ENCODE measurements around the gene LAMA3. TPM values are rescaled to one million over a fixed set of nuclear protein-coding genes. Genes with fewer than 3 reads are reported as not detected.

Gene LAMA3
- polyA plus RNA-seq, 1 donor, result 2.0 TPM

DNA sequence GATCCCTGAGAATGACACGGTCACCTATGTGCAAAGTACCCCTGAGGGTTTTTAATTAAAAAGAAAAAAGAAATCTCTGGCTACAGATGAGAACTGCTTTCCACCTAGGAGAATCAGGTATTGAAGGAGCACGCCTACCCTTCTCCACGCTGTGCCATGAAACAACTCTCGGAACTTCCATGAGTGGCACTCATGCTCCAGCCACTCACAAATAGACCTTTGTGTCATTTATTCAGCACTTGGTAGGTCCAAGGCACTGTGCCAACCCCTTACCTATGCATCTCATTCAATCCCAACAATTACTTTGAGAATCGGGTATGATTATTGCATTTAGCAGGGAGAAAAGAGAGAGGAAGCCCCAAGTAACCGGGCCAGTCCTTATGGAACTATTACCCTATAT, 280.4 kb downstream of the LAMA3 start:
- DNase-seq, result no peak

DNA sequence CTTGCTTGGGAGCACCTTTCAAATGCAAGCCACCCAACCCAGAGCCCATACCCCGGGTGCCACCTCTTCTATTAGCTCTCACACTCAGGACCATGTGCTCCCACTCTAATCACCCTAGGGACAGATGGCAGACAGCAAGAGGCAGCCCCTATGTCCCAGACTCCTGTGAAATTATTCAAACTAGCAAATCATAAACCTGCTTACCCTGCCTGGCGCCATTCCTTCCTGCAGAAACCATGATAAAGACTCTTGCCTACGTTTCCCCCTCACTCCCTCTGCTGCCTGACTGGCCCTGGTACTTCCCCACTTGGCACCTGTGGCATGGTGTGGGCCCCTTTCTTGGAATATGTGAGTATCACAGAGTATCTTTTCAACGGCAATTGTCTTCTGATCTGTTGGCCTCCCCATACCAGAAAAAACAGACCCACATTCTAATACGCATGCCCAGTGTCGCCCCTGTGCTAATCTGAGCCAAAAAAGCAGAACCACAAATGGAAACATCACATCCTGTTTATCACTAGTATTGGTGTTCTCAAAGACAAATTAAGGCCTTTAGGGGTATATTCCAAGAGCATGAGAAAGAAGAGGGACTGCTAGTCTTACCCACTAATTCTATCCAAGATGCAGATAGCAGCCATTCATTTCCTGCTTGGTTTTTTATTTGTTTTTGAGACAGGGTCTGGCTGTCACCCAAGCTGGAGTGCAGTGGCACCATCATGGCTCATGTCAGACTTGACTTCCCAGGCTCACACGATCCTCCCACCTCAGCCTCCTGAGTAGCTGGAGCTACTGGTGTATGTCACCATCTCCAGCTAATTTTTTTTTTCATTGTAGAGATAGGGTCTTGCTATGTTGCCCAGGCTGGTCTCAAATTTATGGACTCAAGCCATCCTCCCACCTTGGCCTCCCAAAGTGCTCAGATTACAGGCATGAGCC, 281.2 kb downstream of the LAMA3 start:
- no peak for DNase-seq

DNA sequence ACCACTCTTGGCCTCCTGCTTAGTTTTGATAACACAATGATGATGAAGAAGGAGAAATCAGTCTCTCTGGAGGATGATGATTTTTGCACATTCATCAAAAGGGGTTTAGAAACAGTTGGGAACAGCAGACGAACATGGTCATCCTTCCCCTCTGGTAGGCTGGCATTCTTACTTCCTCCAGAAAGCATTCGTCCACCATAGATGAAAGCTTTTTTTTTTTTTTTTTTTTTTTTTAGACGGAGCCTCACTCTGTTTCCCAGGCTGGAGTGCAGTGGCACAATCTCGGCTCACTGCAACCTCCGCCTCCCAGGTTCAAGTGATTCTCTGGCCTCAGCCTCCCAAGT, 281.8 kb downstream of the LAMA3 start:
- DNase-seq, result no peak

DNA sequence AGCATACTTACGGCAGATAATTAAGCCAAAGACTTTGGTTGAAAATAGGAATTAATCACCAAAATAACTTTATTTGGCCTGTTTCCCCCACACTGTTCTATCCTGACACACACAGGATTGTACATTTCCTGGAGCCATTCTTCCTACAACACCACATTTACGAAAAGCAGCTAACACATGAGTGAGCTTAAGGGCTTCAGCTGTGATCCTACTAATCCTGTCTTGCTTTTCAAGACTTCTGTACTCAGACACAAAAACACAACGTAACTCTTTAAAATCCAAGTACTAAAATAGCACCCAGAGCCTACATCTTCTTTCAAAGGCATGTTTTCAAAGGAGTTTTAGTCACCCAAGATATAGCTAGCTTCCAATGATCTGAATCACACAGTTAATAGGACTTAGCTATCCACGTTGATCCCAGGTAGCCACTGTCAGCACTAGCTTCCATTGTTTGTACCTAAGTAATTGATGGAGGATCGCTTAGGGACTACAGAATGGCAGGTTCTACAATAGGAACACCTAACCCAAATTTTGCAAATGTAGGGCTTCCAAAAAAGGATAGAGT, 282.5 kb downstream of the LAMA3 start:
- DNase-seq, result no peak

DNA sequence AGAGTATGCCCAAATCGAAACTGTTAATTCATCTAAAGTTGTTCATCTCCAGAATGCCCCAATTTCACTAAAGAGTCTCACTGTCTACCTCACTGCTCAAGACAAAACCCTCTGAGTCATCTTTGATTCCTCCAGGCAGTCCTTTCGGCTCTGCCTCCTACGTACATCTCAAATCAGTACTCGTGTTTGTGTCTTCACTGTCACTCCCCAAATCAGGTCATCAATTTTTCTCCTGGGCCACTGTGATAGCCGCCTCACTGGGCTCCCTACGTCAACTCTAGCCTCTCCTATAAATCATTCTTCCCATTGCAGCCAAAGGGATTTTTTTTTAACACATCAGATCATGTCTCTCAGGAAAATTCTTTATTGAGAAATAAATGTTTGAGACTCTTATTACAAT, 283.2 kb downstream of the LAMA3 start:
- no peak for DNase-seq

DNA sequence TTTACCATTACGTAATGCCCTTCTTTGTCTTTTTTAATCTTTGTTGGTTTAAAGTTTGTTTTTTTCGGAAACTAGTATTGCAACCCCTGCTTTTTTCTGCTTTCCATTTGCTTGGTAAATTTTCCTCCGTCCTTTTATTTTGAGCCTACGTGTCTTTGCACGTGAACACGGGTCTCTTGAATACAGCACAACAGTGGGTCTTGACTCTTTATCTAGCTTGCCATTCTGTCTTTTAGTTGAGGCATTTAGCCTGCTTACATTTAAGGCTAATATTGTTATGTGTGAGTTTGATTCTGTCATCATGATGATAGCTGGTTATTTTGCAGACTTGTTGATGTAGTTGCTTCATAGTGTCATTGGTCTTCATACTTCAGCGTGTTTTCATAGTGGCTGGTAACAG, 287.9 kb downstream of the LAMA3 start:
- no peak for DNase-seq

DNA sequence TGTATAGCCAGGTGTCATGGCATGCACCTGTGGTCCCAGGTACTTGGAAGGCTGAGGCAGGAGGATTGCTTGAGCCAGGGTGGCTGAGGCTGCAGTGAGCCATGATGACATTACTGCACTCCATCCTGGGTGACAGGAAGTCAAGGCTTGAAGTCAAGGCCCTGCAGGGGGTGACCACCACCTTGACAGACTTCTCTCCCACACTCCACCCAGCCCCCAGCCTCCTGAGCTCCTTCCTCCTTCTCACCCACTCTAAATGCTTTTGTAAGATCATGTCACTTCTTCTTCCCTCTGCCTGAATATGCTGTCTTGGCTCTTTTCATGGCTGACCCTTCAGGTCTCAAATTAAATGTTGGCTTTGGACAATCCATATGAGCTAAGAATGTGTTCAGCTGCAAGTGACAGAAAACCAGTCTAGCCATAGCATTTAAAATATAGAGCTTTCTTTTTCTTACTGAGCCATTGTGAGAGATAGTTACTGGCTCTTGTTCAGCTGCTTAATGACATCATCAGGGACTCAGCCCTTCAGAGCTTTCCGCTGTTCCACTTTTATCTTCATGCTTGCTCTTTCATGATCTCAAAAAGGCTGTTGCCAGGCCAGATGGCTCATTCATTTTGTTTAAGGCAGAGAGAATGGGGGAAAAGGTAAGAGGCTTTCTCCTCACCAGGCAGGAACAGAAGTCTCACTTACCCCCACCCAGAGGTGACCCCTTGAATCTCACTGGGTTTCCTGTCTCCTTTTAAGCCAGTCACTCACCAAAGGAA, 288.6 kb downstream of the LAMA3 start:
- DNase-seq, result no peak

DNA sequence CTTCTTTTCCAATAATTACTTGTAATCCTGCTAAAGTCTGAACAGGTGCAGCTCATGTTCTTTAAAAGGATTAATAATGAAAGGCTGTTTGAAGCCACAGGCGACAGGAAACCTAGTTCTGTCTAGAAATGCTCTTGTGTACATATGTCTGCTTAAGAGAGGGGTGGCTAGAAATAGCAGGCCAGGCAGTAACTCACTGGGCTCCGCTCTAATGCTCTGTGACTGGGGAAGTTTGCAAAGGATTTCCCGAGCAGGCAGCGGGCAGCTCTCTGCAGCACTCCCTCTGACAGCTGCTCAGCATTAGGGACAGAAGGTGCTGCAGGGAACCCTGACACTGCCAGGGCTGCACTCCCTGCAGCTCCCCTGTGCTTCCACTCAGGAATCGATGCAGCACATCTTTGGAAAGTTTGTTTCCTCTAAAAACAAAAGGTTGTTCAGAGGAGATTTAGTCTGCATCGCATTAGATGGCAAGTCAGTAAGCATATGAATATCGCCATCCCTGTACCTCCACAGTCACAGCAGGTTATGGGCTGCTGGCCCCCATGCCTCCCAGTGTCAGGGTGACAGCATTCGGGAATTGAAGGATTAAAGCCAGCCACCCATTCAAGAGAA, 292.2 kb downstream of the LAMA3 start:
- no peak for DNase-seq

DNA sequence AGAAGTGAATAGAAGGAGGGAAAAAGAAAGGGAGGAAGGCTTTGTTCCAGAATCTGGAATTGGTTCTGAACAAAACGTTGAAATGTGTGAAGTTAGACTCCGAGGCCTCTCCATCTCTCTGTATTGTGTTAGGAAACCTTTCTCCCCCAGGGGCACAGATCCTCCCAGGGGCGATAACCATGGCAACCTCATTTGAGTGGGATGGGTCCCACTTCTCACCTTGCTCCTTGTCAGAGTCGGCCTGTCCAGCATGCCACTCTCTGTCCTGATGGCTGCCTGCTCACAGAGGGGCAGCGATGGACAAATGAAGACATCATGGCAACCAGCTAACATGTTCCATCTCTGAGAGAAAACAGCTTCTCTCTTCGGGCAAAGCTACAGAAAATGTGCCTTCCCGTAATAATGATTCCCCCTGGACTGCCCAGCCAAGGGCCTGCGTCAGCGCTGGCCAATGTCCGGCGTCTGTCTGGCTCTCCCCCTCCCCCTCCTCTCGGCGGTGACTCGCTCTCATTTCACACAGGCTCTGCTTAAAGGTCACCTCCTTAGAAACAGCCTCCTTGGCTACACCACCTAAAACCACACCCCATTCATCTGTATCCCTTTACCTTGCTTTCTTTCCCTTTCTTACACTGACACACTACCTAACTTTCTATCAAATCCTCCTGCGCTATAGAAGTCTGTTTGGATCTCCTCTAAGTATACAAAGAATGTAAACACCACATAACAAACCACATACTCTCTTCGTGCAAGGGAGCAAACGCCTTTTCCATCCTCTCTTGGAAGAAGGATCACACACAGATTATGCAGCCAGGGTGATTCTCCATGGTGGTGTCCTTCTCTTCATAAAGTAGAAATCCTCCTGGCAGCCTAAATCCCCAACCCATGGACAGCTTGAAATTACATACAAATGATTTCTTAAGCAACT, 293.2 kb downstream of the LAMA3 start:
- no peak for DNase-seq

DNA sequence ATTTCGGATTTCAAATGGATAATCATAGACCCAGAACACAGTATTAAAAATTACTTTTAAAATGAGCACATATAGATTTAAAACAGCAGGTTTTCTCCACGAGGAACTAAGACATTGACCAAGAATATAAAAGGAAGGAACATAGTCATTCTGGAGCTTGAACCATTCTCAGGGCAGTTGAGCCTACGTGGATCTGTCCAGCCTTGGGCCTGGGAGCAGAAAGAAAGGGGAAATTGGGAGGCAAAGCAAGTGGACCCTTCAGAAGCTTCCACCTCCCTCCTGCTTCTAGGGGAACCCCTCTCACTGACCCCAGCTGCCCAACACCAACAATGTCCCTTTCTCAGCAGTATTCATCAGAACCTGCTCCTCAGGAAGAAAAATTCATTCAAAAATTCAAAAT, 293.9 kb downstream of the LAMA3 start:
- no peak for DNase-seq

DNA sequence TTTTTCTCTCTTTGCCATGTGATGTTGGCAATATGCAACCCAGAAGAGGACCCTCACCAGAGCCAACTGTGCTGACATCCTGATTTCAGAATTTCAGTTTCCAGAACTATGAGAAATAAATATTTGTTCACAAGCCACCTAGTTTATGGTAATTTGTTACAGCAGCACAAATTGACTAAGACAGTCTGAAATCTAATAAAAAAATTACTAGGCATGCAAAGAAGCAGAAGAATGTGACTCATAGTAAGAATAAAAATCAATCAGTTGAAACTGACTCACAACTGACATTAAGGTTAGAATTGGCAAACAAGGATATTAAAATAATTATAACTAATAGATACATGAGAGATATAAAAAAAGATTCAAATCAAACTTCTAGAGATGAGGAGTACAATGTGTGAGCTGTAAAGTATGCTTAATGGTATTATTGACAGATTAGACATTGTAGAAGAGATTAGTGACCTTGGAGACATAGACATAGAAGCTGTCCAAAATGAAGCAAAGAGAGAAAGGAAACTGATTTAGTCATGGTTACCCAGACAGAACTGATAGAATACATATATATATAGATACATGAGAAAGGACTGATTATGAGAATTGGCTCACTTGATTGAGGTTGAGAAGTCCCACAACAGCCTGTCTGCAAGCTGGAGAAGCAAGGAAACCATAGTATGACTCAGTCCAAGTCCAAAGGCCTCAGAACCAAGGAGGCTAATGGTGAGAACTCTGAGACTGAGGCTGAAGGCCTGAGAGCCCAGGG, 297.5 kb downstream of the LAMA3 start:
- DNase-seq, result no peak

DNA sequence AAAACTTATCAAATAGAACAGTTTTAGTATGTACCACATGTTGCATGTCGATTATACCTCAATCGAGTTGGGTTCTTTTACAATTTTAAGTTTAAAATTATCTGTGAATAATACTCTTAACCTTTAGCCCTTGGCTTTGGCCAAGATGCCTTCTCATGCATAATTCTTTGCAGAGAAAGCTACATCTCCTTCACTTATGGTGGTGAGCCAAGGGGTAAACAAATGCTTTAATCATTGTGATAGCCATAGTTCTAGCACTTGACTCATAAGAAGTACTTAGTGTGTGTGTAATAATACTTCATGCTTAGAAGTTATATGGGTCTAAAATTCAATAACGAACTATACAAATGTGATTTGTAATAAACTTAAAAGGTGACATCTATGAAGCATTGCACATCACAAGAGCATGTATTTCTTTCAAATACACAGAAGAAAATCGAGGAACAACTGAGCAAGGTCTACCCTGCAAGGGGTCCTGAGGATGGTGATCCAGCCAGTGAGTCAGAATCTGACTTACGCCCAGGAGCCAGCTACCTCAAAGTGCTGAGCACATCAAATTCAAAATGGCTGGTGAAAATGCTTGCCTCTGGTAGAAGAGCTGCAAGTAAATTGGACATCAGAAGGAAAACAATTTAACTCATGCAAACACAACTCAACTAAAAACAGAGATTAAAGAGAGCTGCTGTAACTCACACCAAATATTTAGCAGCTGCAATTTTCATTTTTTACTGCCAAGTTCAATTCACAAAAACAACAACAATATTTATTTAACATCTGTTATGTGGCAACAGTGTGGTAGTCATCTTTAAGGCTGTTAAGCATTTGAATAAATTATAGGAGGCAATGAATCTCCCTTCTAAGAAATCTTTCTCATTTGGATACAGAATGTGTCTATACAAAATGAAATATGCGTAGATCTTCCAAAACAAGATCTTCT, 301.5 kb downstream of the LAMA3 start:
- DNase-seq, result no peak

DNA sequence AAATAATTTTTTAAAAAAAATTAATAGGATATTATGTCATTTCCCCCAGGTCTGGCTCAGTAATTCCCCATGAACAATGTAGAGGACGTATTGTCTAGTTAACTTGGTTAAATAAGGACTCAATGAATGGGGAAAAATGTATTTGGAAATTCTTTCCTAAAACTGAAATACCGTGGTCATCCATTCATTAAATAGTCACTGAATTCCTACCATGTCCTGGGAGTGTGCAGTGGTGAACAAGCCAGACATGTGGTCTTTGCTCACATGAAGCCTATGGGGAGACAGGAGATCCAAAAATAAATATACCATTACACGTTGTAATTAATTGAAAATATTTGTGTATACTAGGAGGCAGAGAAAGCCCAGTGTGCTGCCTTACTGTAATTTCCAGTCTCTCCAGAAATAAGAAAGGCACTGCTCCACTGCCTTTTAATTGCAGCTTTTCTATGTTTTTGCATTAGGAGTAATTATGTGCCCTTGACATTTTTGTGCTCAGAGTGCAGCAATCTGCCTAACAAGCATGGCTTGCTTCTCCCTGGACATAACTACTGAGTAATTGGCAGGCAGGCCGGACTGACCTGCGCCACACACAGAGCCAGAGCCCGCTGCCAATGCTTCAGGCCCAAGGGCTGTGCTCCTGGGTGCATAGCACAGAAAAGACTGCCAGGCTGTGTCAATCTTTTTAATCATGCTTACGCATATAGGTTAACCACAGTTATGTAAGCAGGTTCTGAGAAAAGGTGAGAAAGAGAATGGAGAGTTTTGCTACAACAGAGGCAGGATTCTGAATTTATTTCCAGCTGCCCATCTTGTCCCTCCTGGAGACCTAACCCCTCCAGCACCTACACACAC, 303.1 kb downstream of the LAMA3 start:
- no peak for DNase-seq

DNA sequence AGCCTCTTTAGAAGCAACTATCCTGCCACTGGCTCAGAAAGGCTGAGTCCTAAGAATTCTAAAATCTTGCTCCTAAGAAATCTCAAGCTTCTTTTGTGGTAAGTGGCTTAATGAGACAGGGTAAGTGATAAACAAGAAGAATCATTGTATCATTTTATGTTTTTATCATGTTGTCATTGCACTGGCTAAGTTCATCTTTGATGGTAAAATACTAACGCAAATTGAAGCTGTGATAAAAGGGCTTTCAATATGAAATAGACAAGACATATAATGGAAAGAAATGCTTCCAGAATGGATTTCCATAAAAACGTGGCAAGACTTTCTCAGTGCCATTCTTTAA, 303.7 kb downstream of the LAMA3 start:
- no peak for DNase-seq

DNA sequence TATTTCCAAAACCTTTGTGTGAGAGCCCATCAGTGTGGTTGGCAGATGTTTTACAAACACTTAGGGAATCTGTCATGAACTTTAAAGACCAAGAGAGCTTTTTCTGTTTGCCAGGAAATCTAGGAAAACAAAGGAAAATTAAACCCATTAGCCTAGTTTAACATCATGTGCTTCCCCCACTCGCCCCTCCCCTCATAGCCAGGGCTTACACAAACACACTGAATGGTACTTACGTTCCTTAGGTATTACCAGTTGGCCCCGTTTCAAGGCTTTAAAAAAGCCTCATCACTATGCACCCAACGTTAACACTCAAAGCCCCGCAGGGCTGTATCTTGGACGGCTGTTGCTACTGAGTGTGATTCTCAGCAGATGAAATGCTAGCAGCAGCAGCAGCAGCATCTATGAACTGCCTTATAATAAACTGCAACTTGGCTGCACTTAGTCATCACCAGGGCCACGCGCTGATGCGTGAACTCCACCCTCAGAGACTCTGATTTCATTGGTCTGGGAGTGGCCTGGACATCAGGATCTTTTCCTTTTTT, 305.2 kb downstream of the LAMA3 start:
- DNase-seq, result no peak

DNA sequence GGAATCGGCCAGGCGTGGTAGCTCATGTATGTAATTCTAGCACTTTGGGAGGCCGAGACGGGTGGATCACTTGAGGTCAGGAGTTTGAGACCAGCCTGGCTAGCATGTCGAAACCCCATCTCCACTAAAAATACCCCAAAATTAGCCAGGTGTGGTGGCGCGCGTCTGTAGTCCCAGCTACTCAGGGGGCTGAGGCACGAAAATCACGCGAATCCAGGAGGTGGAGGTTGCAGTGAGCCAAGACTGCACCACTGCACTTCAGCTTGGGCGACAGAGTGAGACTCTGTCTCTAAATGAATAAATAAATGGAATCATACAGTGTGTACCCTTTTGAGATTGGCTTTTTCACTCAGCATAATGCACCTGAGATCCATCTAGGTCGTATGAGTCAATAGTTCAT, 305.9 kb downstream of the LAMA3 start:
- no peak for DNase-seq

DNA sequence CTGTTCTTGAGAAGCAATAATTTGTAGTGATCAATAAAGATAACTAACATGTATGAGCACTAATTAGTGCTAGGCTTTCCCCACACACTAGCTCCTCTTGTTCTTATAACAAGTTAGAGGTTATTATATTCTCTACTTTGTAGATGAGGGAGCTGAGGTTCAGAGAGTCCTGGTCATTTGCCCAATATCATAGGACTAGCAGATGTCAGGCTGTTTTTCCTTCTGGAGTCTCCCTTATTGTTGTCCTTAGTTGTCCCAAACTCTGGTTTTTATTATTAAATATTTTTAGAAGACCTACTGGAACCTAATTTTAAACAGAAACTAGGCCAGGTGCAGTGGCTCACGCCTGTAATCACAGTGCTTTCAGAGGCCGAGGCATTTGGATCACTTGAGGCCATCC, 308.8 kb downstream of the LAMA3 start:
- DNase-seq, result no peak

DNA sequence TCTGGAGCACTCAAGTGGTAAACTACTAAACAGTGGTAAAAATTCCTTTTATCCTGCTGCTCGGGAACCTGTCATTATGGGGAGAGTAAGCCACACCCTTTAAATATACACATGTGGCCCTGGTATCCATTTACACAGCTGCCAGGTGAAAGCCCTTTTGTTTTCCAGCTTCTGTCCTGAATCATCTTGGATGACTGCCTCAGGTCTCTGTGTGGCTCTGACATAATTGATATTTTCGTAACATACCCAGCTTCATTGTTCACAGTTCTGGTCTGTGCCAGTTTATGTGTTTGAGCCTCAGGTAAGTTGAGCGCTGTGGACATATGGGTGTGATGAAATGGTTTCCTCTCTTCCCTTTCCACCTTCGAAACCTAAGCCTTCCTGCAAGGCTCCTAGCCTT, 309.6 kb downstream of the LAMA3 start:
- DNase-seq, result no peak
